KBM-7 (cell line): ENCODE data around the gene SPON1.

ENCODE experiments used
- DNase-seq: peaks from one replicate; pipeline ENCODE4 v3.0.0-alpha.2; 2015
- in situ Hi-C: fragments of 300-500 bp; cut with MboI; formaldehyde crosslinking; loops from 2 replicates; pipeline ENCODE4 v1.14.3; 2020; ENCODE audit warnings: low sequenced_read_pairs, low pct_unique_long_range_greater_than_20kb, mixed read lengths

SPON1 gene

GRCh38 chr11:14202251-14203196, 240.0 kb downstream of the SPON1 start:
- in situ Hi-C loops, result no loop called here
- DNase-seq, result no peak

GRCh38 chr11:14203321-14203720, 240.8 kb downstream of the SPON1 start:
- in situ Hi-C loops, result no loop called here
- DNase-seq, result no peak

- in situ Hi-C loops, result no loop called here
These were observed 250.5 kb downstream of the SPON1 start for GRCh38 chr11:14212986-14213385.

GRCh38 chr11:14218728-14219127, 256.2 kb downstream of the SPON1 start:
- in situ Hi-C loops, result no loop called here
- no peak for DNase-seq

More at GRCh38 chr11:14212986-14213385, 250.5 kb downstream of the SPON1 start:
- no peak for DNase-seq

- in situ Hi-C loops, result no loop called here
- DNase-seq, result no peak
These were observed 261.2 kb downstream of the SPON1 start for GRCh38 chr11:14223636-14224288.

- DNase-seq, result no peak
- in situ Hi-C loops, result no loop called here
These were observed 261.9 kb downstream of the SPON1 start for GRCh38 chr11:14224395-14224794.

- in situ Hi-C loops, result loop anchor here (25.0 kb wide), 2 partner anchors 263 to 438 kb away; partner anchors contain the start of gene SPON1
- DNase-seq, result no peak
These were observed 263.1 kb downstream of the SPON1 start for GRCh38 chr11:14225666-14226065.

GRCh38 chr11:14228356-14228755, 265.8 kb downstream of the SPON1 start:
- in situ Hi-C loops, result loop anchor here (25.0 kb wide), 2 partner anchors 266 to 441 kb away; partner anchors contain the start of gene SPON1
- DNase-seq, result no peak

- DNase-seq, result no peak
- in situ Hi-C loops, result loop anchor here (25.0 kb wide), 2 partner anchors 267 to 442 kb away; partner anchors contain the start of gene SPON1
These were observed 266.9 kb downstream of the SPON1 start for GRCh38 chr11:14229472-14229871.

- no peak for DNase-seq
- in situ Hi-C loops, result loop anchor here (25.0 kb wide), 2 partner anchors 268 to 443 kb away; partner anchors contain the start of gene SPON1
These were observed 267.9 kb downstream of the SPON1 start for GRCh38 chr11:14230407-14230806.

- peak; percentile 16 for DNase-seq
- in situ Hi-C loops, result loop anchor here (25.0 kb wide), 2 partner anchors 270 to 445 kb away; partner anchors contain the start of gene SPON1
These were observed 270.1 kb downstream of the SPON1 start for GRCh38 chr11:14232652-14233051.

- DNase-seq, result no peak
- in situ Hi-C loops, result loop anchor here (25.0 kb wide), 2 partner anchors 272 to 447 kb away; partner anchors contain the start of gene SPON1
These were observed 271.9 kb downstream of the SPON1 start for GRCh38 chr11:14234446-14234845.

GRCh38 chr11:14235701-14236100, 273.2 kb downstream of the SPON1 start:
- DNase-seq, result no peak
- in situ Hi-C loops, result loop anchor here (25.0 kb wide), 2 partner anchors 273 to 448 kb away; partner anchors contain the start of gene SPON1

- no peak for DNase-seq
- in situ Hi-C loops, result loop anchor here (25.0 kb wide), 2 partner anchors 275 to 450 kb away; partner anchors contain the start of gene SPON1
These were observed 275.0 kb downstream of the SPON1 start for GRCh38 chr11:14237444-14237961.

GRCh38 chr11:14240221-14240620, 277.7 kb downstream of the SPON1 start:
- in situ Hi-C loops, result loop anchor here (25.0 kb wide), 2 partner anchors 278 to 453 kb away; partner anchors contain the start of gene SPON1
- DNase-seq, result no peak

- in situ Hi-C loops, result loop anchor here (25.0 kb wide), 2 partner anchors 279 to 454 kb away; partner anchors contain the start of gene SPON1
These were observed 278.4 kb downstream of the SPON1 start for GRCh38 chr11:14240951-14241350.

GRCh38 chr11:14242187-14242586, 279.7 kb downstream of the SPON1 start:
- in situ Hi-C loops, result loop anchor here (25.0 kb wide), 2 partner anchors 280 to 455 kb away; partner anchors contain the start of gene SPON1

More at GRCh38 chr11:14240951-14241350, 278.4 kb downstream of the SPON1 start:
- DNase-seq, result no peak

GRCh38 chr11:14242733-14243132, 280.2 kb downstream of the SPON1 start:
- in situ Hi-C loops, result loop anchor here (25.0 kb wide), 2 partner anchors 280 to 455 kb away; partner anchors contain the start of gene SPON1
- no peak for DNase-seq

More at GRCh38 chr11:14242187-14242586, 279.7 kb downstream of the SPON1 start:
- DNase-seq, result no peak

GRCh38 chr11:14244926-14245325, 282.4 kb downstream of the SPON1 start:
- in situ Hi-C loops, result loop anchor here (25.0 kb wide), 2 partner anchors 283 to 458 kb away; partner anchors contain the start of gene SPON1
- DNase-seq, result no peak
